GM10248 (cell line): ENCODE data around the gene CCDC61.
A peak's percentile ranks its signal among the peaks of the same experiment; 100 is the strongest.

Experiments
- CTCF ChIA-PET: fragments of 300-600 bp; sonication (Branson Sonifier 250); formaldehyde crosslinking; extraction: SDS; loops from one replicate; lab custom pipeline; 2021; ENCODE audit warnings: antibody characterized with exemption; lab: Yijun Ruan, JAX
- POLR2A ChIA-PET: fragments of 350-650 bp; sonication (Branson Sonifier 250); formaldehyde crosslinking; extraction: SDS; loops from one replicate; lab custom pipeline; 2020; ENCODE audit warnings: antibody characterized with exemption; lab: Yijun Ruan, JAX
- DNase-seq: peaks from one replicate; pipeline ENCODE4 v3.0.0; 2012; ENCODE audit errors: extremely low spot score
- TF ChIP-seq, protein P1 (sequence below): IDR thresholded peaks from 2 replicates; pipeline ENCODE4 v1.5.1; 2012; ENCODE audit warnings: mild to moderate bottlenecking, low read depth; ENCODE audit errors: extremely low read depth, missing control alignments, control extremely low read depth

The CCDC61 gene, protein sequence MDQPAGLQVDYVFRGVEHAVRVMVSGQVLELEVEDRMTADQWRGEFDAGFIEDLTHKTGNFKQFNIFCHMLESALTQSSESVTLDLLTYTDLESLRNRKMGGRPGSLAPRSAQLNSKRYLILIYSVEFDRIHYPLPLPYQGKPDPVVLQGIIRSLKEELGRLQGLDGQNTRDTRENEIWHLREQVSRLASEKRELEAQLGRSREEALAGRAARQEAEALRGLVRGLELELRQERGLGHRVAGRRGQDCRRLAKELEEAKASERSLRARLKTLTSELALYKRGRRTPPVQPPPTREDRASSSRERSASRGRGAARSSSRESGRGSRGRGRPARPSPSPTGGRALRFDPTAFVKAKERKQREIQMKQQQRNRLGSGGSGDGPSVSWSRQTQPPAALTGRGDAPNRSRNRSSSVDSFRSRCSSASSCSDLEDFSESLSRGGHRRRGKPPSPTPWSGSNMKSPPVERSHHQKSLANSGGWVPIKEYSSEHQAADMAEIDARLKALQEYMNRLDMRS

DNA sequence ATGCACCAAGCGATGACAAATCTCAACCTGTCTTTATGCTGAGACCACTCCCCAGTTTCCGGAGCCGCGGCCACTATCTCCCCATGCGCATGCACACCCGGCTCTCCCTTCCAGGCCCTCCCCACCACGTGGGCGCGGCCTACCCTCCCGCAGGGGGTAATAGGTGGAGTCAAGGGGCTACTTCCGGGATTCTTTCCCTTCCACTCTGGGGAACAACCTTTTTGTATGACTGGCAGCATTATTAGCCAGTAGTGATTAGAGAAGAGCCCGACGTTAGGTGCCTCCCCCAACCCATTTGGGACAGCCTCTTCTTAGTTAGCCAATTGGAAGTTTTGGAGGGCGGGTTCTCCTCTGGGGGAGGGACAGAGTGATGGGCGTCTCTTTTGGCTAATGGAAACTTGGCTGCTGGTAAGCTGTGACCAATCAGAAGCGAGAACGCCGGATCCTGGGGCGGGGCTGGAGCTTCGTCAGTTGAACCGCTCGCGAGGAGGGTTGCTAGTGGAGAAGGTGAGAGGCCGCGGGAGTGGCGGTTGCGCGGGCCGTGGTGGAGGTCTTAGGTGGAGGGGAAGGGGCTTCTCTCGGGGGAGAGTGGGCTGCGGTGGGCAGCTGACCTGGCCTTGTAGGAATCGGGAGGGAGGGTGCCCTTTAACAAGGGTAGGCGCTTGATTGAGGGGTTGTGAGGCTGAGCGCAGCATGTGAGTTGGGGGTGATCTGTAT is at the start of gene CCDC61:
CCDC61 (plus strand) TSS at position 470 of the 717 bp plus-strand sequence. CDS start 7,552 bp downstream, outside the sequence.
- ChIA-PET CTCF (interaction anchor here (1.0 to 3.6 kb wide), 9 partner anchors 9 to 178 kb away, joined by 3 to 20 read pairs (median 4); no protein-coding TSS in a partner anchor), POLR2A (interaction anchor here (0.6 to 1.7 kb wide), 4 partner anchors 10 to 213 kb away, joined by 3 to 9 read pairs (median 5); partner anchors contain the start of genes DMPK and SYMPK)
- TF ChIP-seq, protein P1, sequence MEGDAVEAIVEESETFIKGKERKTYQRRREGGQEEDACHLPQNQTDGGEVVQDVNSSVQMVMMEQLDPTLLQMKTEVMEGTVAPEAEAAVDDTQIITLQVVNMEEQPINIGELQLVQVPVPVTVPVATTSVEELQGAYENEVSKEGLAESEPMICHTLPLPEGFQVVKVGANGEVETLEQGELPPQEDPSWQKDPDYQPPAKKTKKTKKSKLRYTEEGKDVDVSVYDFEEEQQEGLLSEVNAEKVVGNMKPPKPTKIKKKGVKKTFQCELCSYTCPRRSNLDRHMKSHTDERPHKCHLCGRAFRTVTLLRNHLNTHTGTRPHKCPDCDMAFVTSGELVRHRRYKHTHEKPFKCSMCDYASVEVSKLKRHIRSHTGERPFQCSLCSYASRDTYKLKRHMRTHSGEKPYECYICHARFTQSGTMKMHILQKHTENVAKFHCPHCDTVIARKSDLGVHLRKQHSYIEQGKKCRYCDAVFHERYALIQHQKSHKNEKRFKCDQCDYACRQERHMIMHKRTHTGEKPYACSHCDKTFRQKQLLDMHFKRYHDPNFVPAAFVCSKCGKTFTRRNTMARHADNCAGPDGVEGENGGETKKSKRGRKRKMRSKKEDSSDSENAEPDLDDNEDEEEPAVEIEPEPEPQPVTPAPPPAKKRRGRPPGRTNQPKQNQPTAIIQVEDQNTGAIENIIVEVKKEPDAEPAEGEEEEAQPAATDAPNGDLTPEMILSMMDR, result no peak
- peak; percentile 99 for DNase-seq

DNA sequence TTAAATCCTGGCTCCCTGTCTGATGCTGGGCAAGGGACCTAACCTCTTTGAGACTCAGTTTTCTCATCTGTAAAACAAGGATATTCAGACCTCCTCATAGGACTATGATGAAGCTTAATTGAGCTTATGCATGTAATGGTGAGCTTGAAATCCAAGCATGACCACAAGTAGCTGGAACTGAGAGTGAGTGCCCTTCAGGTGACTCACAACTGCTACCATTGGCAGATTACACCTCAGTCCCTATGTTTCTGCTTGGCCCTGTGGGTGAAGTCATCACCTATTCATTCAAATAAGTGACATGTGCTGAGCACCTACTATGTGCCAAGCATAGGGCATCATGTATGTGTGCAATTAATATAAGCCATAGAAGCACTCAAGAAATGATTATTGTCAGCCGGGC is 47.3 kb upstream of the CCDC61 start:
- DNase-seq, result no peak
- CTCF ChIA-PET, result interaction anchor here (1.6 kb wide), 1 partner anchor 9 kb away, joined by 4 read pairs; no protein-coding TSS in a partner anchor
- POLR2A ChIA-PET, result interaction anchor here (0.6 kb wide), 1 partner anchor 507 kb away, joined by 7 read pairs; no protein-coding TSS in a partner anchor
- TF ChIP-seq, protein P1, result no peak

DNA sequence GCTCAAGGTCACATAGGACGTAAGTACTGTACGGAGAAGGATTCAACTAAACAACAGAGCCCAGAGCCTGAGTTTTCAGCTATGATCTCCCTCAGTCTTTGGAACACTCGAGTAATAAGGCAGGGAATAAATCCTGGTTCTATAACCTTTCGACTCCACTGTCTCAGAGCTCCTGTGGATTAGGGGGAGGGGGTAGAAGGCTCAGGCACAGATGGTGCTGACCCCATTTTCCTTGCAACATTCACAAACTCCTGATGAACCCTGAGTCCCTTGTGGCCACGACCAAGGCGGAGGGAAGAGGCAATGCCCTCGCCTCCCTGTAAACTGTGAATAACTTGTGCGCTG is 43.0 kb upstream of the CCDC61 start:
- TF ChIP-seq, protein P1, result no peak
- POLR2A ChIA-PET, result no interaction called here
- DNase-seq, result no peak
- CTCF ChIA-PET, result interaction anchor here (0.7 to 0.9 kb wide), 3 partner anchors 76 to 135 kb away, joined by 3 read pairs; partner anchors contain the start of gene SYMPK

DNA sequence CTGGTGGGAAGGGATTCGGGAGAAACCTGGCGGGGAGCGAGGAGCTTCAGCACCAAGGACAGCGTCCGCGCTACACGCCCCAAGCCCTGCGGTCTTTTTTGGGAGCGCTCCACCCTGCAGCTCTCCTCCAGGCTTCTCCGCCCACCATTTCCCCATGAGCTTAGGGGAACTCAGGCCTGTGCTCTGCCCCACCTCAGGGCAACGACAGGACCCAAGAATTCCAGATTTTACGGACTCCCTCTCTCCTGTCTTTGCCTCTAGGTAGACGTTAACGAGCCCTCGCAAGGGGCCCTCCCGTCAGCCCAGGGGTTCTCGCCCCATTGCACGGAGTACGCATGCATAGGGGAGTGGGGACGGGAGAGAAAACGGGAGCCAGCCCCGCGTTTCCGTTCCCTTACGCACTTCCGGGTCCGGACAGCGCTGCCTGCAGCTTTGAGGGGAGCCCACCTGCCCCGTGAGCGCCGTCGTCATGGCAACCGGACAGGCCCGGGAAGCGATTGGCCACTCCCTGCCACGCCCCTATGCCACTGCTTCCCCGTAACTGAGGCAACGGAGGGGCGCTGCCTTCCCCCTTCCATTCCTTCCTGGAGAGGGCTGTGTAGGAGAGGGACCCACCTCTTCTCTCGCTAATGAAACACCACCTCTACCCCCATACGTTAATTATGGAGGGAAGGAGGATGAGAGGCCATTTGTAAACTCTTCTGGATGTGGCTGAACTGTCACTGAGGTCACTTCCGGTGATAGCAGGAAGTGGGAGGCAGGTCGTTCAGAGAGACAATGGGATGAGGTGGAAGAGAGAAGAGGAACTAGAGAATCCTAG is 42.4 kb upstream of the CCDC61 start:
- DNase-seq, result peak; percentile 75
- ChIA-PET CTCF (interaction anchor here (0.7 to 1.3 kb wide), 4 partner anchors 56 to 136 kb away, joined by 3 read pairs; partner anchors contain the start of gene SYMPK), POLR2A (no interaction called here)
- TF ChIP-seq, protein P1, result no peak

DNA sequence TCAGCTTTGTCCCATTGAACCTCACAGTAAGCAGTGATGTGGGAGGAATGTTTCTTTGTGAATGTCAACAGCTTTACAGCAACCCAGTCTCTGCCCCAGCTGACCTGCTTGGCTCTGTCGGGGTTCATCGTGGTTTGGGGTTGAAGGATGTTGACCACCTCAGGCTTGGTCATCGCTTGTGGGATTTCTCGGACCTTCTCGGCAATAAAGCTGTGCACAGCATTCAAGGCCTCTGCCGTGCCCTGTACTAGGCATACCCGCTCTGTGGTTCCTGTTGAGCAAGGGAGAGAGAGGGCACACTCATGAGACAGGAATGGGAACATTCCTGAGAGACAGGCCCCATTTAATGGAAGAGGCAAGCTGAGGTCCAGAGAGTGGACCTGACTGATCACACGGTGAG is 41.6 kb upstream of the CCDC61 start:
- TF ChIP-seq, protein P1, result no peak
- DNase-seq, result no peak
- POLR2A ChIA-PET, result no interaction called here
- CTCF ChIA-PET, result interaction anchor here (0.9 to 1.3 kb wide), 3 partner anchors 9 to 129 kb away, joined by 3 read pairs; no protein-coding TSS in a partner anchor
